ENCODE results near the gene PFKFB2.

The PFKFB2 gene

GRCh38 chr1:207077012-207077411 is 23.9 kb downstream of the PFKFB2 start:
- H3K4me2 ChIP-seq (ENCODE audit: low read length, poor library complexity, severe bottlenecking) = no peak overlapping the region
- no peak overlapping the region for H3K23ac ChIP-seq (ENCODE audit: low read length in 2 of 2)
- H3K18ac ChIP-seq (ENCODE audit: low read depth in 1 of 2, low read length in 2 of 2) = no peak overlapping the region
- H3K9ac ChIP-seq (ENCODE audit: low read length) = no peak overlapping the region
- no peak overlapping the region for H2AFZ ChIP-seq (ENCODE audit: low read depth, low read length)
- no peak overlapping the region for H2BK15ac ChIP-seq (ENCODE audit: low read depth, poor library complexity, severe bottlenecking)
- no peaks in the 10 kb centered on the region for H3K4me1 ChIP-seq (ENCODE audit: control insufficient read depth, insufficient read depth, low read depth, low read length)
- H3K27ac ChIP-seq (ENCODE audit: low read length, poor library complexity, severe bottlenecking) = no peak overlapping the region
- no peak overlapping the region for H3K4me3 ChIP-seq (ENCODE audit: insufficient read depth in 1 of 2, low read depth in 1 of 2, low read length in 2 of 2)
- no peaks in the 10 kb centered on the region for H3K79me1 ChIP-seq (replicated peaks; ENCODE audit: low read length, poor library complexity, severe bottlenecking)
- no peak overlapping the region for H2BK5ac ChIP-seq (ENCODE audit: low read depth, low read length, poor library complexity, severe bottlenecking)
- DNase-seq = no peak
- no peaks in the 10 kb centered on the region for H3K27me3 ChIP-seq (ENCODE audit: control insufficient read depth in 1 of 2, insufficient read depth in 1 of 2, low read length in 2 of 2)
- no peak overlapping the region for H3K14ac ChIP-seq (ENCODE audit: low read length in 2 of 2)
- no peak overlapping the region for H2AK5ac ChIP-seq (ENCODE audit: low read length, severe bottlenecking)
- no peak overlapping the region for H2BK120ac ChIP-seq (ENCODE audit: low read depth, low read length)
- H2BK12ac ChIP-seq (ENCODE audit: low read length in 2 of 2) = no peak overlapping the region
- H3K9me3 ChIP-seq (ENCODE audit: control insufficient read depth, low read length) = no peaks in the 10 kb centered on the region
- H4K91ac ChIP-seq (ENCODE audit: low read length) = no peak overlapping the region
- peaks cover 6 to 40% of the 10 kb centered on the region in 2 experiments for H3K36me3 ChIP-seq (ENCODE audit: control insufficient read depth in 1 of 2, insufficient read depth in 2 of 2, low read depth in 1 of 2, low read length in 2 of 2)
- H4K8ac ChIP-seq (ENCODE audit: low read length) = no peak overlapping the region
- WGBS = 91% methylated on average over 1 of the region's 1 CpG
- no peak overlapping the region for H3K4ac ChIP-seq (ENCODE audit: low read depth in 1 of 2, low read length in 2 of 2)

- H3K14ac ChIP-seq (ENCODE audit: low read length in 2 of 2) = no peak overlapping the region
- no peaks in the 10 kb centered on the region for H3K27me3 ChIP-seq (ENCODE audit: control insufficient read depth in 1 of 2, insufficient read depth in 1 of 2, low read length in 2 of 2)
- 38% methylated on average over 5 of the region's 6 CpGs for WGBS
- H3K4ac ChIP-seq (ENCODE audit: low read depth in 1 of 2, low read length in 2 of 2) = no peak overlapping the region
- H3K9me3 ChIP-seq (ENCODE audit: control insufficient read depth, low read length) = no peaks in the 10 kb centered on the region
- no peak overlapping the region for H3K9ac ChIP-seq (ENCODE audit: low read length)
- no peak overlapping the region for H4K8ac ChIP-seq (ENCODE audit: low read length)
- no peak overlapping the region for H3K27ac ChIP-seq (ENCODE audit: low read length, poor library complexity, severe bottlenecking)
- no peak overlapping the region for H2BK12ac ChIP-seq (ENCODE audit: low read length in 2 of 2)
- no peak overlapping the region for H4K91ac ChIP-seq (ENCODE audit: low read length)
- no peak overlapping the region for H2BK5ac ChIP-seq (ENCODE audit: low read depth, low read length, poor library complexity, severe bottlenecking)
- no peak overlapping the region for H3K4me2 ChIP-seq (ENCODE audit: low read length, poor library complexity, severe bottlenecking)
- H3K79me1 ChIP-seq (replicated peaks; ENCODE audit: low read length, poor library complexity, severe bottlenecking) = no peaks in the 10 kb centered on the region
- H2AK5ac ChIP-seq (ENCODE audit: low read length, severe bottlenecking) = no peak overlapping the region
- no peaks in the 10 kb centered on the region for H3K4me1 ChIP-seq (ENCODE audit: control insufficient read depth, insufficient read depth, low read depth, low read length)
- H2BK120ac ChIP-seq (ENCODE audit: low read depth, low read length) = no peak overlapping the region
- H2BK15ac ChIP-seq (ENCODE audit: low read depth, poor library complexity, severe bottlenecking) = no peak overlapping the region
- peak; percentile 78 for DNase-seq
- H2AFZ ChIP-seq (ENCODE audit: low read depth, low read length) = no peak overlapping the region
- no peak overlapping the region for H3K18ac ChIP-seq (ENCODE audit: low read depth in 1 of 2, low read length in 2 of 2)
- peaks cover 4 to 33% of the 10 kb centered on the region in 2 experiments for H3K36me3 ChIP-seq (ENCODE audit: control insufficient read depth in 1 of 2, insufficient read depth in 2 of 2, low read depth in 1 of 2, low read length in 2 of 2)
- no peak overlapping the region for H3K23ac ChIP-seq (ENCODE audit: low read length in 2 of 2)
- H3K4me3 ChIP-seq (ENCODE audit: insufficient read depth in 1 of 2, low read depth in 1 of 2, low read length in 2 of 2) = no peak overlapping the region
These were observed 24.6 kb downstream of the PFKFB2 start for GRCh38 chr1:207077470-207078377.

DNA sequence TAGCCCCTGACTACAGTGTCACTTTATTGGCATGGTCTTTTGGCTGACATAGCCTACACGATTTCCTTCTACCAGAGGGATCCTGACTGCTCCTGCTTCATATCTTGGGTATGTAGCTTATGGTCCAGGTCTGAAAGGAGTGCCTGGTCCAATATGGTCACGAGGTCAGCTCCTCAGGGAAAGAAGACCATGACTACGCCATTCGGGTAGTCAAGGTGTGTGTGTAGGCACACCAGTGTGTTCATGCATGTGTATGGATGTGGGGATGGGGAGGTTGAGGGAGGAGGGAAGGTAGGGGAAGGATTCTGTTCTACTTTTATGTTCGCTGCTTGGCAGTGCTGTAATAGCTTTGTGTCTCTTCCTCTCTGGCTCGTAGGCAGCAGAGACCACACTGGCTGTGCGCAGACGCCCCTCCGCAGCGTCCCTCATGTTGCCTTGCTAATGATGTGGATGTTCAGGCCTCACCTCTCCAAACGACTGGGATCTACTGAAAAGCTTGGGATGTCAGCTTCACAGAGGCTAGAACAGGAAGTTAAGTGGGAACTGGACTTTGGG is 25.6 kb downstream of the PFKFB2 start:
- Histone ChIP-seq H3K4me3 (ENCODE audit: insufficient read depth in 1 of 2, low read depth in 1 of 2, low read length in 2 of 2) (no peak overlapping the region), H3K18ac (ENCODE audit: low read depth in 1 of 2, low read length in 2 of 2) (no peak overlapping the region), H3K4ac (ENCODE audit: low read depth in 1 of 2, low read length in 2 of 2) (no peak overlapping the region), H2BK12ac (ENCODE audit: low read length in 2 of 2) (peak overlapping the region in 1 of 2 experiments; percentile 29), H3K14ac (ENCODE audit: low read length in 2 of 2) (no peak overlapping the region), H2BK5ac (ENCODE audit: low read depth, low read length, poor library complexity, severe bottlenecking) (no peak overlapping the region), H2BK15ac (ENCODE audit: low read depth, poor library complexity, severe bottlenecking) (no peak overlapping the region), H3K4me2 (ENCODE audit: low read length, poor library complexity, severe bottlenecking) (no peak overlapping the region), H3K27ac (ENCODE audit: low read length, poor library complexity, severe bottlenecking) (no peak overlapping the region), H3K36me3 (ENCODE audit: control insufficient read depth in 1 of 2, insufficient read depth in 2 of 2, low read depth in 1 of 2, low read length in 2 of 2) (peaks cover 4 to 32% of the 10 kb centered on the region in 2 experiments), H2AFZ (ENCODE audit: low read depth, low read length) (no peak overlapping the region), H3K9me3 (ENCODE audit: control insufficient read depth, low read length) (no peaks in the 10 kb centered on the region), H3K27me3 (ENCODE audit: control insufficient read depth in 1 of 2, insufficient read depth in 1 of 2, low read length in 2 of 2) (peaks cover 0 to under 1% of the 10 kb centered on the region in 2 experiments), H3K23ac (ENCODE audit: low read length in 2 of 2) (no peak overlapping the region), H3K79me1 (replicated peaks; ENCODE audit: low read length, poor library complexity, severe bottlenecking) (no peaks in the 10 kb centered on the region), H3K9ac (ENCODE audit: low read length) (no peak overlapping the region), H2BK120ac (ENCODE audit: low read depth, low read length) (no peak overlapping the region), H2AK5ac (ENCODE audit: low read length, severe bottlenecking) (no peak overlapping the region), H4K91ac (ENCODE audit: low read length) (no peak overlapping the region), H3K4me1 (ENCODE audit: control insufficient read depth, insufficient read depth, low read depth, low read length) (no peaks in the 10 kb centered on the region), H4K8ac (ENCODE audit: low read length) (no peak overlapping the region)
- no peak for DNase-seq
- 81% methylated on average over 11 of the region's 11 CpGs for WGBS

DNA sequence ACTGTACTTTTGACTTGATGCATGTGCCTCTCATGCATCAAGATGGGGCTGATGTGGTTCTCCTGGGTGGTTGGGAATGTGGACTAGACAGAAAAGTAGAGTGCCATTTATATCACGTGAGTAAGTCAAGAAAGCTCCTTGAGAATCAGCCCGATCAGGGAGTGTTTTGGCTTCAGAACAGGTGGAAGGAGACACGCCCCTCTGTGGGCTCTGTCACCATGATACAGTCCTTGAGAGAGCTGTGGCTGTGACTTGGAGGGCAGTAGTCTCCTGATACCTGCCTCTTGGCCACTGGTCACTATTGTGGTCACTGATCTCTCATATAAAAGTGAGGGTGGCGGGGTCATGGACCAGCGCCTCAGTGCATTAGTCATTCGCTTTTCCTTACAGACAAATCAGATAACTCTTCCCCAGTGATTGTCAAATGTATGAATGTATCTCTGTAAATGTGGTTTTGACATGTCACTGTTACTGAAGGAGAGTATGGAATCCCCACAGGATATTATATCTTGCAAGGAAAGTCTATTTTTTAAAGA is 26.7 kb downstream of the PFKFB2 start:
- H2BK15ac ChIP-seq (ENCODE audit: low read depth, poor library complexity, severe bottlenecking) = no peak overlapping the region
- no peak overlapping the region for H3K27ac ChIP-seq (ENCODE audit: low read length, poor library complexity, severe bottlenecking)
- 86% methylated on average over 4 of the region's 6 CpGs for WGBS
- H2BK5ac ChIP-seq (ENCODE audit: low read depth, low read length, poor library complexity, severe bottlenecking) = no peak overlapping the region
- no peak overlapping the region for H3K18ac ChIP-seq (ENCODE audit: low read depth in 1 of 2, low read length in 2 of 2)
- H2BK120ac ChIP-seq (ENCODE audit: low read depth, low read length) = no peak overlapping the region
- no peaks in the 10 kb centered on the region for H3K9me3 ChIP-seq (ENCODE audit: control insufficient read depth, low read length)
- no peak overlapping the region for H4K8ac ChIP-seq (ENCODE audit: low read length)
- no peak overlapping the region for H3K9ac ChIP-seq (ENCODE audit: low read length)
- H3K14ac ChIP-seq (ENCODE audit: low read length in 2 of 2) = no peak overlapping the region
- no peak for DNase-seq
- peaks cover 4 to 30% of the 10 kb centered on the region in 2 experiments for H3K36me3 ChIP-seq (ENCODE audit: control insufficient read depth in 1 of 2, insufficient read depth in 2 of 2, low read depth in 1 of 2, low read length in 2 of 2)
- H2AFZ ChIP-seq (ENCODE audit: low read depth, low read length) = no peak overlapping the region
- no peak overlapping the region for H3K4me3 ChIP-seq (ENCODE audit: insufficient read depth in 1 of 2, low read depth in 1 of 2, low read length in 2 of 2)
- peaks cover 0 to 3% of the 10 kb centered on the region in 2 experiments for H3K27me3 ChIP-seq (ENCODE audit: control insufficient read depth in 1 of 2, insufficient read depth in 1 of 2, low read length in 2 of 2)
- no peak overlapping the region for H2BK12ac ChIP-seq (ENCODE audit: low read length in 2 of 2)
- no peak overlapping the region for H3K23ac ChIP-seq (ENCODE audit: low read length in 2 of 2)
- no peak overlapping the region for H4K91ac ChIP-seq (ENCODE audit: low read length)
- H3K4me2 ChIP-seq (ENCODE audit: low read length, poor library complexity, severe bottlenecking) = no peak overlapping the region
- H3K79me1 ChIP-seq (replicated peaks; ENCODE audit: low read length, poor library complexity, severe bottlenecking) = no peaks in the 10 kb centered on the region
- no peak overlapping the region for H2AK5ac ChIP-seq (ENCODE audit: low read length, severe bottlenecking)
- H3K4me1 ChIP-seq (ENCODE audit: control insufficient read depth, insufficient read depth, low read depth, low read length) = no peaks in the 10 kb centered on the region
- H3K4ac ChIP-seq (ENCODE audit: low read depth in 1 of 2, low read length in 2 of 2) = no peak overlapping the region
